Hepatocyte (in vitro differentiated cells): ENCODE results near the gene RELCH.
A peak's percentile ranks its signal among the peaks of the same experiment; 100 is the strongest.

Source experiments
- EZH2 ChIP-seq: fragments of 200-600 bp; sonication (generic); IDR thresholded peaks from 2 replicates; pipeline ENCODE4 v1.6.1; 2016; ENCODE audit warnings: antibody characterized with exemption, mild to moderate bottlenecking, borderline replicate concordance
- EZH2phosphoT487 ChIP-seq: fragments of 200-600 bp; sonication (generic); IDR thresholded peaks from one replicate; pipeline ENCODE4 v1.6.1; 2018; ENCODE audit warnings: antibody characterized with exemption, mild to moderate bottlenecking, low read depth, moderate library complexity; ENCODE audit not compliant: unreplicated experiment, severe bottlenecking
- TF ChIP-seq, protein P1 (sequence below): fragments of 200-600 bp; sonication (generic); IDR thresholded peaks from 2 replicates; pipeline ENCODE4 v1.5.1; 2016; ENCODE audit warnings: antibody characterized with exemption, mild to moderate bottlenecking; ENCODE audit not compliant: poor library complexity

DNA sequence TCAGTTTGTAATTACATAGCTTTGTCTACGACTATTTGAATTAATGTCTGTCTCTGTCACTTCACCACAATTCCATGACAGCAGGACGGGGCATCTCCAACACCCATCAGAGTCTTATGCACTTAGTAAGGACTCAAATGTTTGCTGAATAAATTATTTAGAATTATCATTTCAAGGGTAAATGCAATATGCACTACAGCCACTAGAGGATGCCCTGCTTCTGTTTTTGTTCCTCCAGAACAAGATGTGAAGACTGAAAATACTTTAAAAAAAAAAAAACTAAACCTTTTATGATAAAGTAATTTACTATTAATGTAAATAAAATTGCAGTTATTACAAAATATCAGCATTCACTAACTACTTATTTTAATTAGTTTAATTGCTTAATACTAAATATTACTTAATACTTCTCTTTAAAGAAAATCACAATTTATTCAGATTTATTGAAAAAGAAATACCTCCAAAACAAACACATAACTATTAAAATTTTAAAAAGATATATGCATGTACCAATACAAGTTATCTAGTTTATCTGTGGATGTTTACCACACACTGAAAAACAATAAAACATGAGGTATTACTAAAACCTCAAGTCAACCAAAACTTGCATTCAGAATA, 3.4 kb upstream of the RELCH start:
- TF ChIP-seq, protein P1, sequence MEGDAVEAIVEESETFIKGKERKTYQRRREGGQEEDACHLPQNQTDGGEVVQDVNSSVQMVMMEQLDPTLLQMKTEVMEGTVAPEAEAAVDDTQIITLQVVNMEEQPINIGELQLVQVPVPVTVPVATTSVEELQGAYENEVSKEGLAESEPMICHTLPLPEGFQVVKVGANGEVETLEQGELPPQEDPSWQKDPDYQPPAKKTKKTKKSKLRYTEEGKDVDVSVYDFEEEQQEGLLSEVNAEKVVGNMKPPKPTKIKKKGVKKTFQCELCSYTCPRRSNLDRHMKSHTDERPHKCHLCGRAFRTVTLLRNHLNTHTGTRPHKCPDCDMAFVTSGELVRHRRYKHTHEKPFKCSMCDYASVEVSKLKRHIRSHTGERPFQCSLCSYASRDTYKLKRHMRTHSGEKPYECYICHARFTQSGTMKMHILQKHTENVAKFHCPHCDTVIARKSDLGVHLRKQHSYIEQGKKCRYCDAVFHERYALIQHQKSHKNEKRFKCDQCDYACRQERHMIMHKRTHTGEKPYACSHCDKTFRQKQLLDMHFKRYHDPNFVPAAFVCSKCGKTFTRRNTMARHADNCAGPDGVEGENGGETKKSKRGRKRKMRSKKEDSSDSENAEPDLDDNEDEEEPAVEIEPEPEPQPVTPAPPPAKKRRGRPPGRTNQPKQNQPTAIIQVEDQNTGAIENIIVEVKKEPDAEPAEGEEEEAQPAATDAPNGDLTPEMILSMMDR: peak; percentile 91
- TF ChIP-seq EZH2 (no peak), EZH2phosphoT487 (no peak)
